ENCODE data around the gene TUBGCP2. TPM values are rescaled to one million over a fixed set of nuclear protein-coding genes. Genes with fewer than 3 reads are reported as not detected.

TUBGCP2 gene
- total RNA-seq, 1 experiment from 2014 or later: 52.4 TPM

DNA sequence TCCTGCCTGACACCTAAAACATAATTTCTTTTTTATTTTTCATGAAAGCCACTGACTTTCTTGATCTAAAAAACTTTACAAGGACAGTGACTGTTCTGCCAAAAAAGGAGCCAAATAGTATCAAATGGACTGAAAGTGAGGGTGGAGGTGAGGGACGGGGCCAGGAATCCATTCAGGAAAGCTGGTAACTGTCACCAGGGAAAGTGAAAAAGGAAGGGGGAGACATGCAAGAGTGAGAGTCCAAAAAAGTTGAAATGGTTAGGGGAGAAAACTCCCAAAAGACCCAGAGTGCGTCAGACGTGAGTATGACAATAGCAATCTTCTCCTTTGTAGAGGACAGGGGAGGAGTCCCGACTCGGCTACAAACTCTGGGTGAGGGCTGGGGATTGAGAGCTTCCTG lies 35.6 kb upstream of the TUBGCP2 start:
- Histone ChIP-seq H2BK12ac (ENCODE audit: insufficient read length, low read depth, low read length) (no peak overlapping the region), H3K4me2 (ENCODE audit: insufficient read depth, insufficient read length, low read length) (no peak overlapping the region), H3K9me3 (ENCODE audit: control insufficient read depth, low read depth, low read length) (no peaks in the 10 kb centered on the region), H3K4me1 (ENCODE audit: insufficient read depth, low read length) (peaks cover 2% of the 10 kb centered on the region; the same call in 1 of the 2 replicates), H3K27ac (ENCODE audit: insufficient read length, low read depth, low read length) (no peak overlapping the region), H2AK5ac (ENCODE audit: insufficient read length, low read length) (no peak overlapping the region), H3K18ac (ENCODE audit: insufficient read length, low read depth, low read length) (no peak overlapping the region), H2BK20ac (ENCODE audit: low read depth, low read length, poor library complexity, severe bottlenecking) (no peak overlapping the region), H4K20me1 (ENCODE audit: control insufficient read depth, insufficient read depth, insufficient read length) (no peaks in the 10 kb centered on the region), H2AFZ (ENCODE audit: low read length) (no peak overlapping the region), H3K23ac (ENCODE audit: insufficient read length, low read depth, low read length) (no peak overlapping the region), H3K27me3 (ENCODE audit: insufficient read depth, low read length) (no peaks in the 10 kb centered on the region; the same call in 1 of the 2 replicates), H3K79me1 (ENCODE audit: insufficient read depth, low read depth, low read length, poor library complexity, severe bottlenecking) (no peaks in the 10 kb centered on the region), H4K5ac (ENCODE audit: insufficient read length, low read depth, low read length) (no peak overlapping the region), H2BK5ac (ENCODE audit: insufficient read length, low read length) (no peak overlapping the region), H3K9ac (ENCODE audit: extremely low read depth, insufficient read length, low read length) (no peak overlapping the region), H3K79me2 (ENCODE audit: insufficient read depth, low read length) (no peaks in the 10 kb centered on the region), H3K23me2 (ENCODE audit: insufficient read length, low read depth, low read length, poor library complexity, severe bottlenecking) (no peaks in the 10 kb centered on the region), H4K8ac (replicated peaks; ENCODE audit: insufficient read length, low read depth, low read length) (no peak overlapping the region), H3T11ph (ENCODE audit: low read length) (no peak overlapping the region), H3K56ac (ENCODE audit: insufficient read length, low read depth, low read length) (no peak overlapping the region), H3K14ac (ENCODE audit: insufficient read depth, low read length) (no peak overlapping the region), H2BK120ac (ENCODE audit: low read depth, low read length, poor library complexity, severe bottlenecking) (no peak overlapping the region), H2BK15ac (ENCODE audit: low read depth, low read length) (no peak overlapping the region), H3K4ac (ENCODE audit: low read depth, low read length) (no peak overlapping the region), H4K91ac (ENCODE audit: insufficient read length, low read depth, low read length) (no peak overlapping the region)
- no CpG with 5 or more reads among the region's 5 CpGs for WGBS (ENCODE audit: extremely low coverage, insufficient read length, low lambda C conversion rate)
- no peaks in the 10 kb centered on the region; a peak in 1 of 5 replicates for H3K9me3 Mint-ChIP-seq
- no peak for DNase-seq
- H3K27me3 Mint-ChIP-seq (ENCODE audit: low read depth): peaks cover 24% of the 10 kb centered on the region
- peaks cover 10 to 27% of the 10 kb centered on the region in 2 experiments for H3K4me1 Mint-ChIP-seq
- H3K4me3 Mint-ChIP-seq: no peak overlapping the region
- TF ChIP-seq, protein P1, sequence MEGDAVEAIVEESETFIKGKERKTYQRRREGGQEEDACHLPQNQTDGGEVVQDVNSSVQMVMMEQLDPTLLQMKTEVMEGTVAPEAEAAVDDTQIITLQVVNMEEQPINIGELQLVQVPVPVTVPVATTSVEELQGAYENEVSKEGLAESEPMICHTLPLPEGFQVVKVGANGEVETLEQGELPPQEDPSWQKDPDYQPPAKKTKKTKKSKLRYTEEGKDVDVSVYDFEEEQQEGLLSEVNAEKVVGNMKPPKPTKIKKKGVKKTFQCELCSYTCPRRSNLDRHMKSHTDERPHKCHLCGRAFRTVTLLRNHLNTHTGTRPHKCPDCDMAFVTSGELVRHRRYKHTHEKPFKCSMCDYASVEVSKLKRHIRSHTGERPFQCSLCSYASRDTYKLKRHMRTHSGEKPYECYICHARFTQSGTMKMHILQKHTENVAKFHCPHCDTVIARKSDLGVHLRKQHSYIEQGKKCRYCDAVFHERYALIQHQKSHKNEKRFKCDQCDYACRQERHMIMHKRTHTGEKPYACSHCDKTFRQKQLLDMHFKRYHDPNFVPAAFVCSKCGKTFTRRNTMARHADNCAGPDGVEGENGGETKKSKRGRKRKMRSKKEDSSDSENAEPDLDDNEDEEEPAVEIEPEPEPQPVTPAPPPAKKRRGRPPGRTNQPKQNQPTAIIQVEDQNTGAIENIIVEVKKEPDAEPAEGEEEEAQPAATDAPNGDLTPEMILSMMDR (conservative IDR thresholded peaks at IDR 0.05): no peak
- no peaks in the 10 kb centered on the region; a peak in 1 of 7 replicates for H3K36me3 Mint-ChIP-seq (ENCODE audit: insufficient read depth in 1 of 3, low read depth in 3 of 3)
- H3K27ac Mint-ChIP-seq: peak overlapping the region in 1 of 3 experiments; percentile 66; a peak in 1 of 7 replicates

Measured in H9 (cell line).